SU-DHL-6 (cell line): ENCODE results near the gene NKAP.
"Not testable (repeated sequence)": the region's sequence is repeated elsewhere in the genome, so short reads cannot be mapped to it uniquely, and the experiment has no call there.

Experiments
- H2AFZ ChIP-seq: fragments of 200-600 bp; sonication (generic); 2 replicates; pipeline ENCODE4 v1.6.1; 2014; ENCODE audit warnings: low read depth, mild to moderate bottlenecking, moderate library complexity, mixed read lengths, antibody characterized with exemption, low read length; ENCODE audit not compliant: severe bottlenecking
- H3F3A ChIP-seq: fragments of 200-600 bp; shearing (Covaris generic); 2 replicates; pipeline ENCODE4 v1.6.0; 2016; ENCODE audit warnings: antibody characterized with exemption, mild to moderate bottlenecking; ENCODE audit not compliant: insufficient read depth
- H3K27ac ChIP-seq: fragments of 200-600 bp; sonication (generic); 2 replicates; pipeline ENCODE4 v1.5.1; 2016; ENCODE audit warnings: low read depth, mild to moderate bottlenecking, low read length, moderate library complexity, mixed read lengths
- H3K27me3 ChIP-seq: fragments of 200-600 bp; sonication (generic), shearing (Covaris generic); 2 replicates; pipeline ENCODE4 v1.6.0; 2014; ENCODE audit warnings: mild to moderate bottlenecking, low read length
- H3K36me3 ChIP-seq: fragments of 200-600 bp; sonication (generic); 2 replicates; pipeline ENCODE4 v1.6.1; 2014; ENCODE audit warnings: mild to moderate bottlenecking, low read length, mixed read lengths
- H3K4me2 ChIP-seq: fragments of 300-600, 200-600 bp; shearing (Covaris generic), sonication (generic); 2 replicates; pipeline ENCODE4 v1.6.0; 2014; ENCODE audit warnings: low read length, low read depth, mild to moderate bottlenecking; ENCODE audit not compliant: poor library complexity, severe bottlenecking
- H3K4me3 ChIP-seq: fragments of 200-600 bp; sonication (generic); 2 replicates; pipeline ENCODE4 v1.5.1; 2014; ENCODE audit warnings: antibody characterized with exemption, low read length, mild to moderate bottlenecking, mixed read lengths; ENCODE audit not compliant: insufficient read depth, poor library complexity, severe bottlenecking
- H3K79me2 ChIP-seq: fragments of 200-600 bp; sonication (generic); 2 replicates; pipeline ENCODE4 v1.6.1; 2014; ENCODE audit warnings: mild to moderate bottlenecking, low read length, moderate library complexity; ENCODE audit not compliant: insufficient read depth
- H3K9ac ChIP-seq: fragments of 200-600 bp; sonication (generic); 2 replicates; pipeline ENCODE4 v1.7.0; 2014; ENCODE audit warnings: mild to moderate bottlenecking, low read length
- H3K9me2 ChIP-seq: fragments of 200-600 bp; sonication (generic); replicated peaks from 2 replicates; pipeline ENCODE4 v1.6.1; 2014; ENCODE audit warnings: low read length; ENCODE audit not compliant: insufficient read depth
- H3K9me3 ChIP-seq: fragments of 200-600 bp; sonication (generic); 2 replicates; pipeline ENCODE4 v1.6.1; 2014; ENCODE audit warnings: low read length, mixed read lengths; ENCODE audit not compliant: insufficient read depth
- H4K20me1 ChIP-seq: fragments of 200-600 bp; sonication (generic); 2 replicates; pipeline ENCODE4 v1.6.1; 2014; ENCODE audit warnings: low read depth, mild to moderate bottlenecking, antibody characterized with exemption, low read length, moderate library complexity, mixed read lengths
- CTCF ChIP-seq: fragments of 200-600 bp; sonication (generic); IDR thresholded peaks from one replicate; pipeline ENCODE4 v1.5.1; 2017; ENCODE audit warnings: antibody characterized with exemption, mild to moderate bottlenecking, low read length, moderate library complexity; ENCODE audit not compliant: insufficient read depth, poor library complexity, severe bottlenecking
- EZH2phosphoT487 ChIP-seq: fragments of 200-600 bp; sonication (generic), shearing (Covaris generic); conservative IDR thresholded peaks from 2 replicates; pipeline ENCODE4 v1.6.1; 2018; ENCODE audit warnings: mild to moderate bottlenecking, antibody characterized with exemption, low read length, moderate library complexity, mixed read lengths

The NKAP gene

DNA sequence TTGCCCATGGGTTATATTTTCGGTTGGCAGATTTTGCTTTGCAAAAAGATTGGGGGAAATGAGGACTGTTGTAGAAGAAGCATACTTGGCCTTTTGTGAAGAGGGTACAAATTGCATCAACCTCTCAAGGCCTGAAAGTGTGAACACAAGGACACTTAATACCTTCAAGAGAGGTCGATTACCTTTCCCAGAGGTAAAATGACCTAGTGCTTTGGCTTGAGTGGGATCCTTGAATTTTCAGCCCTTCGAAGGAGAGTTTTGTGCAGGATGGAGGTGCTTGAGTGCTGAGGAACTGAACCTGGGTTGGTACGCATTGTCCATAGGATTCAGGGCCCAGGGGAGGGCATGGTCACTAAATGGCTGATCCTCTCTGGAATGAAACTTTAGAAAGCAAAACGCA is 27.6 kb upstream of the NKAP start:
- no peak overlapping the region for H3K4me3 ChIP-seq
- no peaks in the 10 kb centered on the region for H3K9me3 ChIP-seq
- H3K27me3 ChIP-seq: no peaks in the 10 kb centered on the region
- H2AFZ ChIP-seq: no peak overlapping the region
- TF ChIP-seq EZH2phosphoT487 (no peak), CTCF (no peak)
- H3K36me3 ChIP-seq: no peaks in the 10 kb centered on the region
- no peak overlapping the region for H3K4me2 ChIP-seq
- H4K20me1 ChIP-seq: no peaks in the 10 kb centered on the region
- no peak overlapping the region for H3K9ac ChIP-seq
- no peaks in the 10 kb centered on the region for H3K79me2 ChIP-seq
- H3K9me2 ChIP-seq: no peaks in the 10 kb centered on the region
- H3K27ac ChIP-seq: no peak overlapping the region
- H3F3A ChIP-seq: no peaks in the 10 kb centered on the region

DNA sequence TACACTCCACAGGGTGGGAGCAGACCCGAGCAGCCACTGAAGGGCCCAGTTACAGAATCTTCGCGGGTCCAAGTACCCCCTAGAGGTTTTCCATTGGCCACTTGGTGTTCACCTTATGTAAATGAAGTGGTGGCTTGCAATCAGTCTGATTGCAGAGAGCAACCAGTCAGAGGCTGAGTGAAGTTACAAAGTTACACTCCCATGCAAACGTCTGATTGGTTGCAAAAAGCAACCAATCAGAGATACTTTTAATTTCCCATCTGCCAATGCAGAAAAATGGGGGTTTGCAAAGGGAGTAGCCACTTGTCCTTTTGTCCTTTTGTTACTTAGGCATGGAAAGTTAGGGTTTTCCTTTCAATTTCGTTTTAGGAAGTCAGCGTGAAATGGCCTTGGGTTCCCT is 27.0 kb upstream of the NKAP start:
- no peak for TF ChIP-seq CTCF
- H3K27ac ChIP-seq: no peak overlapping the region
- no peak overlapping the region for H3K9ac ChIP-seq
- no peaks in the 10 kb centered on the region for H3K9me3 ChIP-seq
- no peak overlapping the region for H3K4me2 ChIP-seq
- H2AFZ ChIP-seq: no peak overlapping the region
- no peaks in the 10 kb centered on the region for H3K9me2 ChIP-seq
- H3K79me2 ChIP-seq: no peaks in the 10 kb centered on the region
- no peaks in the 10 kb centered on the region for H3F3A ChIP-seq
- H3K4me3 ChIP-seq: no peak overlapping the region
- H3K27me3 ChIP-seq: no peaks in the 10 kb centered on the region
- no peaks in the 10 kb centered on the region for H3K36me3 ChIP-seq
- H4K20me1 ChIP-seq: no peaks in the 10 kb centered on the region

- H3K4me2 ChIP-seq, H3K36me3 ChIP-seq, H3K79me2 ChIP-seq, H2AFZ ChIP-seq, H3K9me3 ChIP-seq, H4K20me1 ChIP-seq, H3K9me2 ChIP-seq, H3K4me3 ChIP-seq, H3K9ac ChIP-seq, H3K27me3 ChIP-seq, H3F3A ChIP-seq, H3K27ac ChIP-seq: not testable (repeated sequence)
Observed at GRCh38 chrX:119966837-119967236, 23.3 kb upstream of the NKAP start.

GRCh38 chrX:119960625-119961024 is 17.1 kb upstream of the NKAP start:
- H3K4me3 ChIP-seq: no peak overlapping the region
- H3K4me2 ChIP-seq: no peak overlapping the region
- no peaks in the 10 kb centered on the region for H3F3A ChIP-seq
- H3K36me3 ChIP-seq: no peaks in the 10 kb centered on the region
- no peaks in the 10 kb centered on the region for H3K79me2 ChIP-seq
- no peaks in the 10 kb centered on the region for H3K27me3 ChIP-seq
- TF ChIP-seq CTCF: no peak
- no peak for TF ChIP-seq EZH2phosphoT487
- no peak overlapping the region for H2AFZ ChIP-seq
- no peaks in the 10 kb centered on the region for H4K20me1 ChIP-seq
- no peaks in the 10 kb centered on the region for H3K9me2 ChIP-seq
- H3K27ac ChIP-seq: no peak overlapping the region
- H3K9ac ChIP-seq: no peak overlapping the region
- H3K9me3 ChIP-seq: no peaks in the 10 kb centered on the region

DNA sequence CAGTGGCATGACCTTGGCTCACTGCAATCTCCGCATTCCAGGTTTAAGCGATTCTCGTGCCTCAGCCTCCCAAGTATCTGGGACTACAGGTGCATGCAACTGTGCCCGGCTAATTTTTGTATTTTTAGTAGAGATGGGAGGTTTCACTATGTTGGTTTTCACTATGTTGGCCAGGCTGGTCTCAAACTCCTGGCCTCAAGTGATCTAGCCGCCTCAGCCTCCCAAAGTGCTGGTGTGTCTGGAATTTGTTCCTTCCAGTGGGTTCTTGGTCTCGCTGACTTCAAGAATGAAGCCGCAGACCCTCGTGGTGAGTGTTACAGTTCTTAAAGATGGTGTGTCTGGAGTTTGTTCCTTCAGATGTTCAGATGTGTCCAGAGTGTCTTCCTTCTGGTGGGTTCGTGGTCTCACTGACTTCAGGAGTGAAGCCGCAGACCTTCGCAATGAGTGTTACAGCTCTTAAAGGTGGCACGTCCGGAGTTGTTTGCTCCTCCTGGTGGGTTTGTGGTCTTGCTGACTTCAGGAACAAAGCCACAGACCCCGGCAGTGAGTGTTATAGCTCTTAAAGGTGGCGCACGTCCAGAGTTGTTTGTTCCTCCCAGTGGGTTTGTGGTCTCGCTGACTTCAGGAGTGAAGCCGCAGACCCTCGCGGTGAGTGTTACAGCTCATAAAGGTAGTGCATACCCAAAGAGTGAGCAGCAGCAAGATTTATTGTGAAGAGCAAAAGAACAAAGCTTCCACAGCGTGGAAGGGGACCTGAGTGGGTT is 12.4 kb upstream of the NKAP start:
- not testable (repeated sequence) for H3K9me2 ChIP-seq, H3K79me2 ChIP-seq, H3K36me3 ChIP-seq, H3K27ac ChIP-seq, H3K4me3 ChIP-seq, H3K9me3 ChIP-seq, H2AFZ ChIP-seq, H3K27me3 ChIP-seq, H3K4me2 ChIP-seq, H3K9ac ChIP-seq, H3F3A ChIP-seq, H4K20me1 ChIP-seq
